Activated naive CD8-positive, alpha-beta T cell treated with anti-CD3 and anti-CD28 coated beads, Interleukin-2, amount 50 U/mL, for 24 hours (primary cell): Measurements from ENCODE around the gene ARL6.

Source experiments
- ATAC-seq: fragments of 150-1000 bp; cut with Tn5 transposase; one replicate; pipeline ENCODE4 v1.10.0; 2021
- DNase-seq: peaks from one replicate; pipeline ENCODE4 v3.0.0; 2021
- H3K27ac Mint-ChIP-seq: one replicate; pipeline ENCODE4 v1.8.0; 2021; ENCODE audit warnings: mild to moderate bottlenecking, mixed read lengths
- H3K27me3 Mint-ChIP-seq: one replicate; pipeline ENCODE4 v1.8.0; 2021; ENCODE audit warnings: mixed read lengths
- H3K36me3 Mint-ChIP-seq: one replicate; pipeline ENCODE4 v1.8.0; 2021; ENCODE audit warnings: low read depth, mixed read lengths
- H3K4me1 Mint-ChIP-seq: one replicate; pipeline ENCODE4 v1.8.0; 2021; ENCODE audit warnings: mixed read lengths
- H3K4me3 Mint-ChIP-seq: one replicate; pipeline ENCODE4 v1.8.0; 2021; ENCODE audit warnings: mild to moderate bottlenecking, moderate library complexity, mixed read lengths
- H3K9me3 Mint-ChIP-seq: one replicate; pipeline ENCODE4 v1.8.0; 2021; ENCODE audit warnings: mixed read lengths

The ARL6 gene, protein sequence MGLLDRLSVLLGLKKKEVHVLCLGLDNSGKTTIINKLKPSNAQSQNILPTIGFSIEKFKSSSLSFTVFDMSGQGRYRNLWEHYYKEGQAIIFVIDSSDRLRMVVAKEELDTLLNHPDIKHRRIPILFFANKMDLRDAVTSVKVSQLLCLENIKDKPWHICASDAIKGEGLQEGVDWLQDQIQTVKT

GRCh38 chr3:97764407-97765238, at the start of gene ARL6:
TSS of gene ARL6 (plus strand) at chr3:97764758. CDS start at chr3:97768108, 3,350 bp downstream.
- H3K27ac Mint-ChIP-seq: peak within 1 kb of the TSS; percentile 94

GRCh38 chr3:97719156-97719821, 45.3 kb upstream of the ARL6 start:
- H3K27ac Mint-ChIP-seq: no peak overlapping the region
- no peaks in the 10 kb centered on the region for H3K9me3 Mint-ChIP-seq
- no peaks in the 10 kb centered on the region for H3K36me3 Mint-ChIP-seq
- no peak overlapping the region for H3K4me3 Mint-ChIP-seq
- H3K27me3 Mint-ChIP-seq: no peaks in the 10 kb centered on the region
- ATAC-seq (peak; percentile 76), DNase-seq (peak; percentile 59)
- no peaks in the 10 kb centered on the region for H3K4me1 Mint-ChIP-seq

More at GRCh38 chr3:97764407-97765238, at the start of gene ARL6:
- Mint-ChIP-seq H3K9me3 (no peaks in the 10 kb centered on the region), H3K27me3 (no peaks in the 10 kb centered on the region), H3K36me3 (peaks cover 2% of the 10 kb centered on the region), H3K4me1 (peaks cover 21% of the 10 kb centered on the region), H3K4me3 (peak within 1 kb of the TSS; percentile 96)
- ATAC-seq (peak; percentile 95), DNase-seq (peak; percentile 76)

- no peaks in the 10 kb centered on the region for H3K36me3 Mint-ChIP-seq
- no peaks in the 10 kb centered on the region for H3K4me1 Mint-ChIP-seq
- no peak overlapping the region for H3K4me3 Mint-ChIP-seq
- no peaks in the 10 kb centered on the region for H3K27me3 Mint-ChIP-seq
- ATAC-seq (no peak), DNase-seq (no peak)
- no peak overlapping the region for H3K27ac Mint-ChIP-seq
- H3K9me3 Mint-ChIP-seq: no peaks in the 10 kb centered on the region
Measured at GRCh38 chr3:97720417-97720816, 44.1 kb upstream of the ARL6 start.

DNA sequence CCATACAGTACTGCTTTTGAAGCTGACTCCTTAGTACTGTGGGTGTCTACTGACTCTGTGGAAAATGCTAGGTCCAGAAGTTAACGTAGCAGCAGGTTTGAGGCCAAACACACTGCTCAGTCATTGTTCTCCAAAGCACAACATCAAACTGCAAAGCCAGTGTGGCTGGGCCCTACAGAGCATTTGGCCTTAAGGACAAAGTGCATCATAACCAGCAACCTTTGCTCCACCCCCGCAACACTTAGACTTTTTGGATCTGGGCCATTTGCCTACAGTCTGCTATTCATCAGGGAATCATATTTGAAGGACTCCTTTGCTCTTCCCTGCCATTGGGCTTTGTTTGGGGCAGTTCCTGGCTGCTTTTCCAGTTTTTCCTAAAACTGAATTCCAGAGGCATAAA, 43.1 kb upstream of the ARL6 start:
- no peaks in the 10 kb centered on the region for H3K27me3 Mint-ChIP-seq

GRCh38 chr3:97736928-97737327, 27.6 kb upstream of the ARL6 start:
- Mint-ChIP-seq H3K4me3 (no peak overlapping the region), H3K27me3 (peaks cover 18% of the 10 kb centered on the region), H3K9me3 (no peaks in the 10 kb centered on the region), H3K36me3 (no peaks in the 10 kb centered on the region), H3K27ac (no peak overlapping the region), H3K4me1 (no peaks in the 10 kb centered on the region)
- DNase-seq (no peak), ATAC-seq (no peak)

More for the DNA sequence above, 43.1 kb upstream of the ARL6 start:
- H3K4me3 Mint-ChIP-seq: no peak overlapping the region
- H3K9me3 Mint-ChIP-seq: no peaks in the 10 kb centered on the region
- no peaks in the 10 kb centered on the region for H3K4me1 Mint-ChIP-seq
- H3K36me3 Mint-ChIP-seq: no peaks in the 10 kb centered on the region
- ATAC-seq: no peak
- no peak for DNase-seq
- H3K27ac Mint-ChIP-seq: no peak overlapping the region

- H3K27me3 Mint-ChIP-seq: peaks cover 15% of the 10 kb centered on the region
- ATAC-seq: no peak
- no peaks in the 10 kb centered on the region for H3K36me3 Mint-ChIP-seq
- H3K27ac Mint-ChIP-seq: no peak overlapping the region
- DNase-seq: no peak
- H3K4me3 Mint-ChIP-seq: no peak overlapping the region
- no peaks in the 10 kb centered on the region for H3K9me3 Mint-ChIP-seq
- no peaks in the 10 kb centered on the region for H3K4me1 Mint-ChIP-seq
Measured at GRCh38 chr3:97738761-97739160, 25.8 kb upstream of the ARL6 start.

GRCh38 chr3:97742036-97742435, 22.5 kb upstream of the ARL6 start:
- Mint-ChIP-seq H3K36me3 (no peaks in the 10 kb centered on the region), H3K27ac (no peak overlapping the region), H3K9me3 (no peaks in the 10 kb centered on the region), H3K4me3 (no peak overlapping the region), H3K4me1 (no peaks in the 10 kb centered on the region), H3K27me3 (peaks cover 11% of the 10 kb centered on the region)
- ATAC-seq (no peak), DNase-seq (no peak)

GRCh38 chr3:97744289-97744688, 20.3 kb upstream of the ARL6 start:
- no peaks in the 10 kb centered on the region for H3K36me3 Mint-ChIP-seq
- H3K4me3 Mint-ChIP-seq: no peak overlapping the region
- ATAC-seq (no peak), DNase-seq (no peak)
- no peaks in the 10 kb centered on the region for H3K4me1 Mint-ChIP-seq
- H3K9me3 Mint-ChIP-seq: no peaks in the 10 kb centered on the region
- H3K27me3 Mint-ChIP-seq: peaks cover 12% of the 10 kb centered on the region
- H3K27ac Mint-ChIP-seq: no peak overlapping the region

DNA sequence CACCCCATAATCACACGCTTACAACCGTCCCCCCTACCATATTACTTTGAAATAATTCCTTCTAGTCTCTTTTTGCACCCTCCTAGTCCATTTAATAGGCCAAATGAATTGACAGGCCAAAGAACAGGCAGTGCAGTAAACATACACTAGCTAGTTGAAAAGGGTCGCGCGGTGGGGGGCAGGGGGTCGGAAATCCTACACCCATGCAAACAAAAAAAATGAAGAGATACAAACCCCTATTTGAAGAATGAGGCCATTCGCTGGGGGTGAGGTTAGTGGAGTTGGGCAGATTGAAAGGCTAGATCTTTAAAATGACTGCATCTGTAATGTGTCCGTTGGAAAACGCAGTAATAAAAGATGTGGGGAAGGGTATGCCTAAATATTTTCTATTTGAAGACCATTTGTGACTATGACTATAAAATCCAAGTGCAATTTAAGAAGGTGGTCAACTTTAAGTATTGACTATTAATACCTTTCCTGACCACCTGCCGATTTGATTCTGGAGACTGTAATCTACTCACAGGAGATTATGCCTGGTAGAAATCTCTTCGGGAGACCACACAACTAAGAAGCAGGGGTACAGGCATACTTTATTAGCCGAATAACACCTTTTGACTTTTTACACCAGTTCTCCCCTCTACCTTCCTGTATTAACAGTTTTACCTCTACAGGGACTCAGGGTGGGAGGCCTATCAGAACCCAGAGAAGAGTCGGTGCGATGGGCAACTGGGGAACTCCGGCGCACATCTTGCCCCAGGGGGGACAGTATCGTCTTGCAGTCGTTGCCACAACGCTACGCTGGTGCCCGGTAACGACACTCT, 762 bp upstream of the ARL6 start:
- no peaks in the 10 kb centered on the region for H3K27me3 Mint-ChIP-seq
- peaks cover 21% of the 10 kb centered on the region for H3K4me1 Mint-ChIP-seq
- DNase-seq: no peak
- peak overlapping the region; percentile 96 for H3K4me3 Mint-ChIP-seq
- H3K36me3 Mint-ChIP-seq: no peaks in the 10 kb centered on the region
- no peaks in the 10 kb centered on the region for H3K9me3 Mint-ChIP-seq
- no peak for ATAC-seq
- peak overlapping the region; percentile 94 for H3K27ac Mint-ChIP-seq

GRCh38 chr3:97765336-97765735, 778 bp downstream of the ARL6 start:
- Mint-ChIP-seq H3K4me3 (peak overlapping the region; percentile 96), H3K4me1 (peaks cover 21% of the 10 kb centered on the region), H3K27ac (no peak overlapping the region)

DNA sequence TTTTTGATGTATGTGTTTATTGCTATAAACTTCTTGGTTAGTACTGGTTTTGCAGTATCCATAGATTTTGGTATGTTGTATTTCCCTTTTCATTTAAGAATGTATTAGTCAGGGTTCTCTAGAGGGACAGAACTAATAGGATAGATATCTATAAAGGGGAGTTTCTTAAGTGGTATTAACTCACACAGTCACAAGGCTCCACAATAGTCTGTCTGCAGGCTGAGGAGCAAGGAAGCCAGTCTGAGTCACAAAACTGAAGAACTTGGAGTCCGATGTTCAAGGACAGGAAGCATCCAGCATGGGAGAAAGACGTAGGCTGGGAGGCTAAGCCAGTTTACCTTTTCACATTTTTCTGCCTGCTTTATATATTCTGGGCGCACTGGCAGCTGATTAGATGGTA, 8.4 kb downstream of the ARL6 start:
- no peak for ATAC-seq
- DNase-seq: no peak
- no peaks in the 10 kb centered on the region for H3K9me3 Mint-ChIP-seq
- no peaks in the 10 kb centered on the region for H3K27me3 Mint-ChIP-seq
- no peak overlapping the region for H3K27ac Mint-ChIP-seq
- H3K4me3 Mint-ChIP-seq: no peak overlapping the region
- H3K36me3 Mint-ChIP-seq: peaks cover 29% of the 10 kb centered on the region
- H3K4me1 Mint-ChIP-seq: no peaks in the 10 kb centered on the region

More at GRCh38 chr3:97765336-97765735, 778 bp downstream of the ARL6 start:
- no peak for DNase-seq
- no peaks in the 10 kb centered on the region for H3K27me3 Mint-ChIP-seq
- no peak for ATAC-seq
- no peaks in the 10 kb centered on the region for H3K9me3 Mint-ChIP-seq
- H3K36me3 Mint-ChIP-seq: peaks cover 6% of the 10 kb centered on the region

GRCh38 chr3:97778152-97778551, 13.6 kb downstream of the ARL6 start:
- Mint-ChIP-seq H3K27ac (no peak overlapping the region), H3K36me3 (peaks cover 7% of the 10 kb centered on the region)

DNA sequence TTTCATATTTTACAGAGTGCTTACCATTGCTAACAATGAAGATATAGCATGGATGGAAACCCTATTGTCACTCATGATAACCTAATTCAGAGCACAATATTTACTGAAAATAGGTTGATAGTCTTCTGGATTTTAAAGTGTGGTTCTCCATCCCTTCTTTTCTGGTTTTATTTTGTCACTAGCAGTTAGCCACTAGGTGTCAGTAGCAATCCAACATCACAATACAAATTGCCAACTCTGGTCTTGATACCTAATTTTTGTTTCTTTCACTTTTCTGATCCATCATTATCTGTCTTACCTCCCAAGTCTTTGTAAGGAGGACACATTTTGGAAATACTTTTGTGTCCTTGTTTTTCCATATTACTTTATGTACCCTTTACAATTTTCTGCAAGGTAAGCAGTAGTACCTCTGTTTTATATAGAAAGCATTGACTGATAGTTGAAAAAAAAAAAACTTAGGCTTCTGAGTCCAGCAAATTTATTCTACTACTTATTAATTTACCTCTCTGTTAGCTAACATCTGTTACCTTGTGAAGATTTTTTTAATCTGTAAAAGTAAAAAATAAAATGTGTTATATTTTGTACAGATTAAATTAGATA, 29.0 kb downstream of the ARL6 start:
- Mint-ChIP-seq H3K4me1 (no peaks in the 10 kb centered on the region), H3K27me3 (no peaks in the 10 kb centered on the region), H3K27ac (no peak overlapping the region), H3K4me3 (no peak overlapping the region), H3K9me3 (no peaks in the 10 kb centered on the region), H3K36me3 (no peaks in the 10 kb centered on the region)
- DNase-seq (no peak), ATAC-seq (no peak)

More at GRCh38 chr3:97778152-97778551, 13.6 kb downstream of the ARL6 start:
- DNase-seq (no peak), ATAC-seq (no peak)
- Mint-ChIP-seq H3K9me3 (no peaks in the 10 kb centered on the region), H3K4me3 (no peak overlapping the region), H3K27me3 (no peaks in the 10 kb centered on the region), H3K4me1 (no peaks in the 10 kb centered on the region)

DNA sequence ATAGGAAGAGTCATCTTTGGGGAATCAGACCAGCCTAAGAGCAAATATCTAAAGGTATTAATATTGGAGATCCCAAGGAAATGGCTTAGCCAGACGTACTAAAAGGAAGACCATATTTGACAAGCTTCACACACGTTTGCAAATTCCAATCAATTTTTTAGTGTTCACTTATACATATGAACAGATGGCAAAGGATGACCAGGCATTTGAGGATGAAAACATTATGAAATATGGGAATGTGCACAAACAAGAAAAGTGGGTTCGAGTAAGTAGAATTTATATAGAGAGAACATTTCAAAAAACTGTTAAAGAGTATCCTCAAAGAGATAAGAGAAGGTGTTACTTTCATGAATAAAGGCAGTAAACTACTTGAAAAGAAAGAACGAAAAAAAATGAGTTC, 31.4 kb downstream of the ARL6 start:
- Mint-ChIP-seq H3K4me3 (no peak overlapping the region), H3K9me3 (no peaks in the 10 kb centered on the region), H3K27me3 (no peaks in the 10 kb centered on the region), H3K4me1 (no peaks in the 10 kb centered on the region), H3K27ac (no peak overlapping the region), H3K36me3 (no peaks in the 10 kb centered on the region)
- DNase-seq: no peak
- no peak for ATAC-seq
